NT2/D1 (cell line): ENCODE results near the gene RMC1.

Experiments used
- YY1 ChIP-seq: IDR thresholded peaks from 2 replicates; pipeline ENCODE4 v1.6.1; 2011; ENCODE audit not compliant: insufficient read length, insufficient read depth
- ZNF274 ChIP-seq: IDR thresholded peaks from 2 replicates; pipeline ENCODE4 v1.6.1; 2011; ENCODE audit warnings: mild to moderate bottlenecking, low read depth, low read length

DNA sequence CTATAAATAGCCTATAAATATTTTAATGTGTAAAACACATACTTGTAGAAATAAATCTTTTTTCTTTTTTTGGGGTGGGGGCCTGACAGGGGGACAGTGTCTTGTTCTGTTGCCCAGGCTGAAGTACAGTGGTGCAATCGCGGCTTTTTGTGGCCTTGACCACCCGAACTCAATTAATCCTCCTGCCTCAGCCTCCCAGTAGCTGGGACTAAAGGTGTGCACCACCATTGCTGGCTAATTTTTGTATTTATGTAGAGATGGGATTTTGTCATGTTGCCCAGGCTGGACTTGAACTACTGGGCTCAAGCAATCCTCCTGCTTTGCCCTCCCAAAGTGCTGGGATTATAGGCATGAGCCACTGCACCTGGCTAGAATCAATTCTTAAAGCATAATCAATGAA lies 45.4 kb downstream of the RMC1 start:
- TF ChIP-seq ZNF274 (no peak), YY1 (no peak)
